Right kidney (tissue), 1 donor: ENCODE data around the gene GRID1.

Source experiments
- DNase-seq: peaks from one replicate; pipeline ENCODE4 v3.0.0-alpha.2; 2016

Gene GRID1

GRCh38 chr10:86336341-86336740 lies 30.3 kb downstream of the GRID1 start:
- DNase-seq = no peak

- DNase-seq = no peak
Observed at GRCh38 chr10:86335831-86336230, 30.8 kb downstream of the GRID1 start.

GRCh38 chr10:86335257-86335656 lies 31.3 kb downstream of the GRID1 start:
- DNase-seq = no peak

GRCh38 chr10:86334488-86335085 lies 32.0 kb downstream of the GRID1 start:
- DNase-seq = no peak

- DNase-seq = no peak
Observed at GRCh38 chr10:86333826-86334487, 32.6 kb downstream of the GRID1 start.

GRCh38 chr10:86331861-86332260 lies 34.7 kb downstream of the GRID1 start:
- no peak for DNase-seq

- DNase-seq = no peak
Observed at GRCh38 chr10:86330778-86331763, 35.5 kb downstream of the GRID1 start.

- DNase-seq = no peak
Observed at GRCh38 chr10:86329896-86330680, 36.5 kb downstream of the GRID1 start.

GRCh38 chr10:86329093-86329710 lies 37.4 kb downstream of the GRID1 start:
- no peak for DNase-seq

- DNase-seq = no peak
Observed at GRCh38 chr10:86327954-86328725, 38.5 kb downstream of the GRID1 start.

GRCh38 chr10:86325158-86325557 lies 41.4 kb downstream of the GRID1 start:
- no peak for DNase-seq

- no peak for DNase-seq
Observed at GRCh38 chr10:86321568-86321967, 45.0 kb downstream of the GRID1 start.

- DNase-seq = no peak
Observed at GRCh38 chr10:86319676-86320075, 46.9 kb downstream of the GRID1 start.

GRCh38 chr10:86317949-86318725 lies 48.5 kb downstream of the GRID1 start:
- no peak for DNase-seq

GRCh38 chr10:86316990-86317389 lies 49.6 kb downstream of the GRID1 start:
- no peak for DNase-seq

GRCh38 chr10:86316274-86316835 lies 50.2 kb downstream of the GRID1 start:
- DNase-seq = no peak

GRCh38 chr10:86315549-86315942 lies 51.0 kb downstream of the GRID1 start:
- no peak for DNase-seq

- DNase-seq = no peak
Observed at GRCh38 chr10:86314616-86315548, 51.7 kb downstream of the GRID1 start.

GRCh38 chr10:86313621-86314041 lies 53.0 kb downstream of the GRID1 start:
- DNase-seq = no peak
